SK-N-SH (cell line): ENCODE measurements around the gene KCTD21. TPM values are rescaled to one million over a fixed set of nuclear protein-coding genes. Genes with fewer than 3 reads are reported as not detected.

Experiments used
- CTCF ChIA-PET: fragments of 300-600, 350-600 bp; formaldehyde crosslinking; extraction: SDS; loops from one replicate; lab custom pipeline; 2021; lab: Yijun Ruan, JAX
- POLR2A ChIA-PET: fragments of 350-600 bp; sonication (Branson Sonifier 250); formaldehyde crosslinking; extraction: SDS; loops from one replicate; lab custom pipeline; 2020; ENCODE audit warnings: antibody characterized with exemption, inconsistent platforms; lab: Yijun Ruan, JAX
- DNase-seq: peaks from one replicate; pipeline ENCODE4 v3.0.0; 2012
- H2AFZ ChIP-seq: fragments of 200-600 bp; sonication (generic); 2 replicates; pipeline ENCODE4 v1.8.1; 2016; ENCODE audit warnings: antibody characterized with exemption, mild to moderate bottlenecking, low read depth
- H3F3A ChIP-seq: fragments of 200-600 bp; sonication (generic); replicated peaks from 2 replicates; pipeline ENCODE3; 2016; ENCODE audit warnings: antibody characterized with exemption, mild to moderate bottlenecking; ENCODE audit not compliant: insufficient read depth
- H3K27ac ChIP-seq, 2 experiments: fragments of 200-500 bp in 1 of 2; fragments of 200-600 bp in 1 of 2; sonication (Bioruptor generic) in 1 of 2; sonication (generic), shearing (Covaris generic) in 1 of 2; 2 replicates each; pipeline versions ENCODE4 v1.5.1 to v1.6.1; 2014 to 2016; ENCODE audit warnings: low read depth in 2 of 2, inconsistent platforms in 1 of 2, low read length in 1 of 2, mild to moderate bottlenecking in 1 of 2, mixed read lengths in 1 of 2
- H3K27me3 ChIP-seq: fragments of 200-600 bp; sonication (generic), shearing (Covaris generic); 2 replicates; pipeline ENCODE4 v1.6.1; 2016; ENCODE audit warnings: mixed run types; ENCODE audit not compliant: insufficient read depth
- H3K36me3 ChIP-seq, 2 experiments: fragments of 200-500 bp in 1 of 2; fragments of 200-600 bp in 1 of 2; sonication (Bioruptor generic) in 1 of 2; sonication (generic) in 1 of 2; replicated peaks in 1 of 2; 2 replicates each; pipeline versions ENCODE3 to v1.5.1; 2014 to 2016; ENCODE audit warnings: low read length in 1 of 2, mild to moderate bottlenecking in 1 of 2; ENCODE audit not compliant: insufficient read depth in 2 of 2, control insufficient read depth in 1 of 2
- H3K4me1 ChIP-seq, 2 experiments: fragments of 200-500 bp in 1 of 2; fragments of 200-600 bp in 1 of 2; sonication (Bioruptor generic) in 1 of 2; sonication (generic), shearing (Covaris generic) in 1 of 2; 2 replicates each; pipeline versions ENCODE4 v1.5.1 to v1.6.1; 2014 to 2016; ENCODE audit warnings: low read depth in 1 of 2, low read length in 1 of 2, mixed run types in 1 of 2; ENCODE audit not compliant: insufficient read depth in 2 of 2, control insufficient read depth in 1 of 2
- H3K4me2 ChIP-seq: fragments of 200-600 bp; sonication (generic), shearing (Covaris generic); 2 replicates; pipeline ENCODE4 v1.6.1; 2017; ENCODE audit warnings: mixed run types
- H3K4me3 ChIP-seq, 2 experiments: fragments of 200-500 bp in 1 of 2; fragments of 200-600 bp in 1 of 2; sonication (Bioruptor generic) in 1 of 2; sonication (generic), shearing (Covaris generic) in 1 of 2; 2 replicates each; pipeline versions ENCODE4 v1.5.1 to v1.8.1; 2014 to 2016; ENCODE audit warnings: low read depth in 2 of 2, inconsistent platforms in 1 of 2, low read length in 1 of 2, mild to moderate bottlenecking in 1 of 2, mixed read lengths in 1 of 2, moderate library complexity in 1 of 2
- H3K79me2 ChIP-seq: fragments of 200-600 bp; sonication (generic); 2 replicates; pipeline ENCODE4 v1.8.1; 2017; ENCODE audit warnings: mild to moderate bottlenecking; ENCODE audit not compliant: insufficient read depth
- H3K9ac ChIP-seq: fragments of 200-600 bp; sonication (generic); 2 replicates; pipeline ENCODE4 v1.6.1; 2017; ENCODE audit warnings: mixed run types
- H3K9me2 ChIP-seq: fragments of 200-600 bp; sonication (generic); 2 replicates; pipeline ENCODE4 v1.6.1; 2017; ENCODE audit warnings: mixed run types
- H3K9me3 ChIP-seq: fragments of 200-600 bp; sonication (generic); 2 replicates; pipeline ENCODE4 v1.6.1; 2017; ENCODE audit warnings: mixed run types, mild to moderate bottlenecking, moderate library complexity
- H4K20me1 ChIP-seq: fragments of 200-600 bp; sonication (generic); 2 replicates; pipeline ENCODE4 v1.6.1; 2017; ENCODE audit warnings: mild to moderate bottlenecking, mixed run types; ENCODE audit not compliant: insufficient read depth
- CHD2 ChIP-seq: fragments of 150-350 bp; IDR thresholded peaks from 2 replicates; pipeline ENCODE4 v1.6.1; 2018; ENCODE audit warnings: low read length; ENCODE audit not compliant: partially characterized antibody
- ELF1 ChIP-seq: IDR thresholded peaks from 2 replicates; pipeline ENCODE4 v1.4.0; 2012
- FOSL2 ChIP-seq: IDR thresholded peaks from 2 replicates; pipeline ENCODE4 v1.4.0; 2012; ENCODE audit warnings: low read depth, mild to moderate bottlenecking, moderate library complexity, borderline replicate concordance
- FOXM1 ChIP-seq: IDR thresholded peaks from 2 replicates; pipeline ENCODE4 v1.4.0; 2012; ENCODE audit warnings: low read depth, mild to moderate bottlenecking
- GABPA ChIP-seq: IDR thresholded peaks from 2 replicates; pipeline ENCODE4 v1.4.0; 2012; ENCODE audit warnings: low read depth, mild to moderate bottlenecking
- MXI1 ChIP-seq: IDR thresholded peaks from 2 replicates; pipeline ENCODE4 v1.6.1; 2012; ENCODE audit warnings: mild to moderate bottlenecking, low read depth, low read length, improper control_type of control experiment
- NRF1 ChIP-seq: IDR thresholded peaks from 2 replicates; pipeline ENCODE4 v1.6.1; 2012; ENCODE audit warnings: low read depth, mild to moderate bottlenecking, low read length
- POLR2AphosphoS5 ChIP-seq: IDR thresholded peaks from 2 replicates; pipeline ENCODE4 v1.6.1; 2012; ENCODE audit warnings: low read depth, low read length
- RAD21 ChIP-seq: IDR thresholded peaks from 2 replicates; pipeline ENCODE4 v1.6.1; 2012; ENCODE audit warnings: mild to moderate bottlenecking, low read length
- RXRA ChIP-seq: IDR thresholded peaks from 2 replicates; pipeline ENCODE4 v1.4.0; 2012; ENCODE audit warnings: low read depth, mild to moderate bottlenecking, borderline replicate concordance
- SMC3 ChIP-seq: IDR thresholded peaks from 2 replicates; pipeline ENCODE4 v1.6.1; 2012; ENCODE audit warnings: low read depth, low read length, improper control_type of control experiment
- TAF1 ChIP-seq: IDR thresholded peaks from 2 replicates; pipeline ENCODE4 v1.6.1; 2012; ENCODE audit warnings: low read depth, mild to moderate bottlenecking, low read length, moderate library complexity, borderline replicate concordance
- TCF12 ChIP-seq: IDR thresholded peaks from 2 replicates; pipeline ENCODE4 v1.4.0; 2012
- TEAD4 ChIP-seq: IDR thresholded peaks from 2 replicates; pipeline ENCODE4 v1.4.0; 2012; ENCODE audit warnings: mild to moderate bottlenecking, borderline replicate concordance; ENCODE audit not compliant: insufficient read depth
- YY1 ChIP-seq: IDR thresholded peaks from 2 replicates; pipeline ENCODE4 v1.4.0; 2012; ENCODE audit warnings: low read depth, mild to moderate bottlenecking
- WGBS: methylation state at CpG from one replicate; pipeline ENCODE4 v1.1.6; 2017; ENCODE audit warnings: low lambda C conversion rate; 5-methylcytosine and 5-hydroxymethylcytosine counted together
- polyA plus RNA-seq, 3 experiments: library from polyadenylated mRNA; depleted of rRNA; stranded (reverse); fragments of >200 nt; gene quantifications; 2 replicates each; pipeline ENCODE4 v1.2.3, GENCODE V29; 2012
- TF ChIP-seq, protein P1 (sequence below): IDR thresholded peaks from 2 replicates; pipeline ENCODE4 v1.4.0; 2012; ENCODE audit warnings: low read depth
- TF ChIP-seq, protein P2 (sequence below): IDR thresholded peaks from 2 replicates; pipeline ENCODE4 v1.6.1; 2012; ENCODE audit warnings: mild to moderate bottlenecking, low read depth, low read length, moderate library complexity
- TF ChIP-seq, protein P3 (sequence below): IDR thresholded peaks from 2 replicates; pipeline ENCODE4 v1.4.0; 2012; ENCODE audit warnings: low read depth, borderline replicate concordance
- TF ChIP-seq, protein P4 (sequence below): fragments of 200-600 bp; sonication (generic); IDR thresholded peaks from 2 replicates; pipeline ENCODE4 v1.6.1; 2017; ENCODE audit warnings: antibody characterized with exemption, mild to moderate bottlenecking, moderate library complexity

Gene KCTD21
- polyA plus RNA-seq, 1 of the 3 experiments (the other 2 are of a cell fraction), result 5.0 TPM

DNA sequence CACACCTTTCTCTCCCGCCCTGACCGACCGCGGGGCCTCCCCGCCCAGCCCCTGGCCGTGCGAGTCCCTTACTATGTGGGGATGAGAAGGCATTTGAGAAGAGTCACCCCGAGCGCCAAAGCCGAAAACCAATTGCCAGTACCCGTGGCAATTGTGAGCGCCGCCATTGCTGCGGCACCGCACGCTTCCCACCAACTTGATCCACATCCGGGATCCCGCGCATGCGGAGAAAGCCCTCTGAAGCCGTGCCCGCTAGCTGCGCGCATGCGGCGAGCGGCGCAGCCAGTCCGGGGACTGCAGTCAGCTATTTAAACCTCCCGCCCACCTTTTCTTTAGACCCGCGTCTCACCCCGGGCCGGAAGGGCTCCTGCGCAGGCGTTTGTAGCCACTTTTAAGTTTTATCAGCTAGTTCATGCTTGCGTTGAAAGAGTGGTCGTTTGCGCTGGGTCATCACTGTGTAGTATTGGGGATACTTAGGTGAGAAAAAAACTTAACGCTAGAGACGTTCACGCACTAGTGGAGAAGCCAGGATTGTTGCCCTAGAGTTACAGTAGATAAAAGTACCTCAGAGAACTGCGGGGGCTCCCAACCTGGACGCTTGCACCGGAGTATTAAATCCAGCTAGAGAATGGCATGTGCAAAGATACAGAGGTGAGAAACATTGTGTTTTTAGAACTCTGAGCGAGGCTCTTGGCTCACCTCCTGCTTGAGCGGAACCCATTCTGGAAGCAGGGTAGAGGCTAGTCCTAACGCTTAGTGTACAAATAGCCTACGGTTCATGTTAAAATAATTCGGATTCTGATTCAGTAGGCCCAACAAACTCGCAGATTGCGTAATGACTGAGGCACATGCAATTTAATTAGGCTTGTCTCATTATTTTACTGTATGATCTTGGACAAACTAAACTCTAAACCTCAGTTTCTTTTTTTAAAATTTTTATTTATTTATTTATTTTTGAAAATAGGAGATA, 48.7 kb downstream of the KCTD21 start, which contains the start of gene ALG8:
ALG8 (minus strand) TSS at position 205 of the 970 bp plus-strand sequence; CDS start at position 167, 38 bp downstream.
- no peaks in the 10 kb centered on the region for H3F3A ChIP-seq
- TF ChIP-seq POLR2AphosphoS5 (peak; percentile 90), TCF12 (0 out of 2 replicates have a peak, but pooled peaks have one; percentile 4), TAF1 (peak; percentile 93; the same call in 1 of the 2 replicates), FOXM1 (peak; percentile 34; the same call in 1 of the 2 replicates), YY1 (peak; percentile 98), CHD2 (peak; percentile 67), ELF1 (peak; percentile 85), TEAD4 (no peak), RXRA (no peak), FOSL2 (no peak; the same call in 1 of the 2 replicates), GABPA (peak; percentile 89), NRF1 (peak; percentile 95), RAD21 (no peak), SMC3 (no peak; the same call in 1 of the 2 replicates), MXI1 (peak; percentile 98)
- TF ChIP-seq, protein P1, sequence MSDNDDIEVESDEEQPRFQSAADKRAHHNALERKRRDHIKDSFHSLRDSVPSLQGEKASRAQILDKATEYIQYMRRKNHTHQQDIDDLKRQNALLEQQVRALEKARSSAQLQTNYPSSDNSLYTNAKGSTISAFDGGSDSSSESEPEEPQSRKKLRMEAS, result peak; percentile 98
- TF ChIP-seq, protein P2, sequence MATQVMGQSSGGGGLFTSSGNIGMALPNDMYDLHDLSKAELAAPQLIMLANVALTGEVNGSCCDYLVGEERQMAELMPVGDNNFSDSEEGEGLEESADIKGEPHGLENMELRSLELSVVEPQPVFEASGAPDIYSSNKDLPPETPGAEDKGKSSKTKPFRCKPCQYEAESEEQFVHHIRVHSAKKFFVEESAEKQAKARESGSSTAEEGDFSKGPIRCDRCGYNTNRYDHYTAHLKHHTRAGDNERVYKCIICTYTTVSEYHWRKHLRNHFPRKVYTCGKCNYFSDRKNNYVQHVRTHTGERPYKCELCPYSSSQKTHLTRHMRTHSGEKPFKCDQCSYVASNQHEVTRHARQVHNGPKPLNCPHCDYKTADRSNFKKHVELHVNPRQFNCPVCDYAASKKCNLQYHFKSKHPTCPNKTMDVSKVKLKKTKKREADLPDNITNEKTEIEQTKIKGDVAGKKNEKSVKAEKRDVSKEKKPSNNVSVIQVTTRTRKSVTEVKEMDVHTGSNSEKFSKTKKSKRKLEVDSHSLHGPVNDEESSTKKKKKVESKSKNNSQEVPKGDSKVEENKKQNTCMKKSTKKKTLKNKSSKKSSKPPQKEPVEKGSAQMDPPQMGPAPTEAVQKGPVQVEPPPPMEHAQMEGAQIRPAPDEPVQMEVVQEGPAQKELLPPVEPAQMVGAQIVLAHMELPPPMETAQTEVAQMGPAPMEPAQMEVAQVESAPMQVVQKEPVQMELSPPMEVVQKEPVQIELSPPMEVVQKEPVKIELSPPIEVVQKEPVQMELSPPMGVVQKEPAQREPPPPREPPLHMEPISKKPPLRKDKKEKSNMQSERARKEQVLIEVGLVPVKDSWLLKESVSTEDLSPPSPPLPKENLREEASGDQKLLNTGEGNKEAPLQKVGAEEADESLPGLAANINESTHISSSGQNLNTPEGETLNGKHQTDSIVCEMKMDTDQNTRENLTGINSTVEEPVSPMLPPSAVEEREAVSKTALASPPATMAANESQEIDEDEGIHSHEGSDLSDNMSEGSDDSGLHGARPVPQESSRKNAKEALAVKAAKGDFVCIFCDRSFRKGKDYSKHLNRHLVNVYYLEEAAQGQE, result 0 out of 2 replicates have a peak, but pooled peaks have one; percentile 19
- TF ChIP-seq, protein P3, sequence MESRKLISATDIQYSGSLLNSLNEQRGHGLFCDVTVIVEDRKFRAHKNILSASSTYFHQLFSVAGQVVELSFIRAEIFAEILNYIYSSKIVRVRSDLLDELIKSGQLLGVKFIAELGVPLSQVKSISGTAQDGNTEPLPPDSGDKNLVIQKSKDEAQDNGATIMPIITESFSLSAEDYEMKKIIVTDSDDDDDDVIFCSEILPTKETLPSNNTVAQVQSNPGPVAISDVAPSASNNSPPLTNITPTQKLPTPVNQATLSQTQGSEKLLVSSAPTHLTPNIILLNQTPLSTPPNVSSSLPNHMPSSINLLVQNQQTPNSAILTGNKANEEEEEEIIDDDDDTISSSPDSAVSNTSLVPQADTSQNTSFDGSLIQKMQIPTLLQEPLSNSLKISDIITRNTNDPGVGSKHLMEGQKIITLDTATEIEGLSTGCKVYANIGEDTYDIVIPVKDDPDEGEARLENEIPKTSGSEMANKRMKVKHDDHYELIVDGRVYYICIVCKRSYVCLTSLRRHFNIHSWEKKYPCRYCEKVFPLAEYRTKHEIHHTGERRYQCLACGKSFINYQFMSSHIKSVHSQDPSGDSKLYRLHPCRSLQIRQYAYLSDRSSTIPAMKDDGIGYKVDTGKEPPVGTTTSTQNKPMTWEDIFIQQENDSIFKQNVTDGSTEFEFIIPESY, result 0 out of 2 replicates have a peak, but pooled peaks have one; percentile 36
- TF ChIP-seq, protein P4, sequence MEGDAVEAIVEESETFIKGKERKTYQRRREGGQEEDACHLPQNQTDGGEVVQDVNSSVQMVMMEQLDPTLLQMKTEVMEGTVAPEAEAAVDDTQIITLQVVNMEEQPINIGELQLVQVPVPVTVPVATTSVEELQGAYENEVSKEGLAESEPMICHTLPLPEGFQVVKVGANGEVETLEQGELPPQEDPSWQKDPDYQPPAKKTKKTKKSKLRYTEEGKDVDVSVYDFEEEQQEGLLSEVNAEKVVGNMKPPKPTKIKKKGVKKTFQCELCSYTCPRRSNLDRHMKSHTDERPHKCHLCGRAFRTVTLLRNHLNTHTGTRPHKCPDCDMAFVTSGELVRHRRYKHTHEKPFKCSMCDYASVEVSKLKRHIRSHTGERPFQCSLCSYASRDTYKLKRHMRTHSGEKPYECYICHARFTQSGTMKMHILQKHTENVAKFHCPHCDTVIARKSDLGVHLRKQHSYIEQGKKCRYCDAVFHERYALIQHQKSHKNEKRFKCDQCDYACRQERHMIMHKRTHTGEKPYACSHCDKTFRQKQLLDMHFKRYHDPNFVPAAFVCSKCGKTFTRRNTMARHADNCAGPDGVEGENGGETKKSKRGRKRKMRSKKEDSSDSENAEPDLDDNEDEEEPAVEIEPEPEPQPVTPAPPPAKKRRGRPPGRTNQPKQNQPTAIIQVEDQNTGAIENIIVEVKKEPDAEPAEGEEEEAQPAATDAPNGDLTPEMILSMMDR, result no peak
- DNase-seq, result peak; percentile 98
- H3K4me3 ChIP-seq, result peak within 1 kb of the TSS; percentile 71 to 81
- peaks cover 0 to 17% of the 10 kb centered on the region in 2 experiments for H3K36me3 ChIP-seq
- H3K79me2 ChIP-seq, result peaks cover 58% of the 10 kb centered on the region
- no peaks in the 10 kb centered on the region for H3K9me2 ChIP-seq
- H3K4me2 ChIP-seq, result peak within 1 kb of the TSS; percentile 87
- H4K20me1 ChIP-seq, result no peaks in the 10 kb centered on the region
- peak within 1 kb of the TSS; percentile 72 to 73 for H3K27ac ChIP-seq
- peak within 1 kb of the TSS; percentile 85 for H3K9ac ChIP-seq
- CTCF ChIA-PET, result interaction anchor here (0.8 to 1.5 kb wide), 6 partner anchors 10 to 274 kb away, joined by 3 to 6 read pairs (median 3); partner anchors contain the start of gene KCTD21
- no peaks in the 10 kb centered on the region for H3K27me3 ChIP-seq
- H2AFZ ChIP-seq, result peak within 1 kb of the TSS; percentile 84
- peaks cover 4 to 9% of the 10 kb centered on the region in 2 experiments; a peak in 3 of 4 replicates for H3K4me1 ChIP-seq
- H3K9me3 ChIP-seq, result no peaks in the 10 kb centered on the region
- WGBS, result 2% methylated on average over 48 of the region's 52 CpGs
- POLR2A ChIA-PET, result interaction anchor here (0.7 to 2.1 kb wide), 9 partner anchors 29 to 435 kb away, joined by 3 to 9 read pairs (median 3); partner anchors contain the start of genes INTS4, KCTD21, NARS2 and NDUFC2
